ENCODE data around the gene CHST6.
A peak's percentile ranks its signal among the peaks of the same experiment; 100 is the strongest.

CHST6 gene

DNA sequence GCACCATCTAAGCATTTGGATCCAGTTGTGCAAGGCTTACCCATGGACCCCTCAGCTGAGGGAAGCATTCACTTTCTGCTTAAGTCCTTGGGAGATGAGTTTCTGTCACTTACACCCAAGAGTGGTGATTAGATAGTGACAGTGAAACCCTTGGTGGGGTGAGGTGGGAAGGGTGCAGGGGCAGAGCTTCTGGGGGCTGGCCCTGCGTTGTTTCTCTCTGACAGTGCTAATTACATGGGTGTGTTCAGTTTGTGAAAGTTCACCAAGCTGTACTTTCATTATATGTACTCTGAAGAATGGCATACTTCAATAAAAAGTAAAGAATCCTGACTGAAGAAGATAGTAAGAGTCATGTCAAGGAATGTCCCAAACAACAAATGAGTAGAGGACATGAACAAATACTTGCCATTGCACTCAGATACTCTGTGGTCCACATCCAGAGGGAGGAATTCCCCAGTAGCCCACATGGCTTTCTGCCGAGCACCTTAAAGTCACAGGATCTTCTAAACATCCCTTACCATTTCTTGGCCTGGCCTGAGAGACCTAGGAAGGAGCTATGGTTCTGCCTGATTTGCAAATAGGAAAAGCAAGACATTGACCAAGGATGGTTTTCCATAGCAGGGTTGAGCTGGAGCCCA is 8.4 kb downstream of the CHST6 start:
- H3K4me1 Mint-ChIP-seq = no peaks in the 10 kb centered on the region
- H3K9me3 Mint-ChIP-seq = no peaks in the 10 kb centered on the region
- DNase-seq (no peak), ATAC-seq (no peak)
- H3K4me3 Mint-ChIP-seq = no peak overlapping the region
- peak overlapping the region in 1 of 2 donors; percentile 27 for H3K27ac Mint-ChIP-seq
- H3K27me3 Mint-ChIP-seq = peaks cover 16% of the 10 kb centered on the region

DNA sequence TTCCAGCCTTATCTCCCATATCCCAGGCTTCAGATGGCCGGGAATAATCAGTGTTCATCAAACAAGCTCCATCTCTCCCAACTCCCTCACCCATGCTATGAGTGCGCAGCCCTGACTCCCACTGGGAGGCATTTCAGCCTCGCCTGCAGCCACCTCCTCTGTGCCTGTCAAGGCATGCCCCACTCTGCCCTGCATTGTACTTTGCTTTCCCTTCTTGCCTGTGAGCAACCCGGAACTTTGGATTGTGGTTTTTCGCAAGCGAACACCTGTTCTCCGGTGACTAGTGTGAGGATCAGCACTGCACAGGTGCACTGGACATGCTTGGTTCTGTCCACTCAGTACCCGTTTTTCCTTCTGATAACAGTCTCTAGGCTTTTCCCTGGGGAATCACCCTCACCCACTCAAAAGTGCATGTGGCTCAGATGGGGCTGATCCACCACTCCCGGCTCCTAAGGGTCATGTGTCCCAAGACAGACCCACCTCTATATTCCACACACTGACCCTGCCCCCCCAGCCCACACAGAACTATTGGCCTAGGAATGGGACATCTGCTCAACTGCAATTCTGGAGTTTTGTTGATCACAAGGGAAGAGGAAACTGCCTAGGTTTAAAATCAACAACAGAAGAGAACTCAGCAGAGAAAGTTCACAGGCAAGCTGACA is 9.1 kb downstream of the CHST6 start:
- ATAC-seq = no peak
- Mint-ChIP-seq H3K27me3 (peaks cover 22% of the 10 kb centered on the region), H3K4me1 (no peaks in the 10 kb centered on the region), H3K27ac (peak overlapping the region in 1 of 2 donors; percentile 37), H3K9me3 (no peaks in the 10 kb centered on the region), H3K4me3 (no peak overlapping the region)
- DNase-seq = no peak

DNA sequence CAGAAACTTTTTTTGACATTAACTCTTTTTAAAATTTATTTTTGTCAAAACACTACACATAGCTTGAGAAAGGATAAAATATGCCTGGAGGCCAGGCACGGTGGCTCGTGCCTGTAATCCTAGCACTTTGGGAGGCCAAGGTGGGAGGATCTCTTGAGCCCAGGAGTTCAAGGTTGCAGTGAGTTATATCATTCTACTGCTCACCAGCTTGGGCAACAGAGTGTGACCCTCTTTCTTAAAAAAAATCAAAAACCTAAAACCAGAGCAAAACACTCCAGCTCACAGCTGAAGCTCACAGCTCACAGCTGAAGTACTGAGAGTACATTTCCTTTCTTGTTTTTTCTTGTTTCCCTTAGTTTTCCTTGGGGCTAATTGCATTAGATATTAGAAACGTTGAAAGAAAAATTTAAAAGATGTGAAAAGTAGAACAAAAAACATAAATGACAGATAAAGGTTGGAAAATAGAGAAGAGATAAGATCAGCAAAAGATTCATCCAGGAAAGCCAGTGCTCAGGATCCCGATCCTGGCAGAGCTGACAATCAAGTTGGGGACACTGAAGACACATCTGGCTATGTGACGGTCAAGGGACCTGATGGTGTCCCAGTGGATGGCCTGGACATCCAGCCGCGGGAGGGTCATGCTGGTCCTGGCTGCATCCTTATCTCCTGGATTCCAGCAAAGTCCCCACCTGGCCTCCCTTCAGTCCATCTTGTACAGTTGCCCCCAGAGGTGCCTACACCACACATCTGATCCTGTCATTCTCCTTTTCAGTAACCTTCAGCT is 9.8 kb downstream of the CHST6 start:
- no peaks in the 10 kb centered on the region for H3K4me1 Mint-ChIP-seq
- no peaks in the 10 kb centered on the region for H3K9me3 Mint-ChIP-seq
- H3K27me3 Mint-ChIP-seq = peaks cover 22% of the 10 kb centered on the region
- H3K4me3 Mint-ChIP-seq = no peak overlapping the region
- DNase-seq (no peak), ATAC-seq (no peak)
- no peak overlapping the region for H3K27ac Mint-ChIP-seq

DNA sequence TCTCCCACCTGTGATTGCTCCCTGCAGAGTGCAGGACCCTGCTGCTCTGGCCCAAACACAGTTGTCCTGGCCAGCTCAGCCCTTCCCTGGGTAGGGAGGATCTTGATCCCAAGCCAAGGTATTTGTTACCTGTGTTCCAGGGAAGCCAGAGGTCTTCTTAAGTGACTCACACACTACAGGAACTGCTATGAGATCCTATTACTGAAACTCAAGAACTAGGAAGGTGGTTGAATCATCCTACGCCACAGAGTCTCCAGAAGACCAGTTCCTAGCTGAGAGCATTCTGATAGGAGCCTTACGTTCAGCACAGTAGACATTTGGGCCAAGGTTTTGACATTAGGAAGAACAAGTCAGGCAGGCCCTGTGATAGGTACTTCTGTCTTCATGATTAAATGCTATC is 12.0 kb downstream of the CHST6 start:
- Mint-ChIP-seq H3K27me3 (peaks cover 25% of the 10 kb centered on the region), H3K4me3 (no peak overlapping the region), H3K4me1 (no peaks in the 10 kb centered on the region), H3K9me3 (no peaks in the 10 kb centered on the region), H3K27ac (no peak overlapping the region)
- ATAC-seq (no peak), DNase-seq (no peak)

DNA sequence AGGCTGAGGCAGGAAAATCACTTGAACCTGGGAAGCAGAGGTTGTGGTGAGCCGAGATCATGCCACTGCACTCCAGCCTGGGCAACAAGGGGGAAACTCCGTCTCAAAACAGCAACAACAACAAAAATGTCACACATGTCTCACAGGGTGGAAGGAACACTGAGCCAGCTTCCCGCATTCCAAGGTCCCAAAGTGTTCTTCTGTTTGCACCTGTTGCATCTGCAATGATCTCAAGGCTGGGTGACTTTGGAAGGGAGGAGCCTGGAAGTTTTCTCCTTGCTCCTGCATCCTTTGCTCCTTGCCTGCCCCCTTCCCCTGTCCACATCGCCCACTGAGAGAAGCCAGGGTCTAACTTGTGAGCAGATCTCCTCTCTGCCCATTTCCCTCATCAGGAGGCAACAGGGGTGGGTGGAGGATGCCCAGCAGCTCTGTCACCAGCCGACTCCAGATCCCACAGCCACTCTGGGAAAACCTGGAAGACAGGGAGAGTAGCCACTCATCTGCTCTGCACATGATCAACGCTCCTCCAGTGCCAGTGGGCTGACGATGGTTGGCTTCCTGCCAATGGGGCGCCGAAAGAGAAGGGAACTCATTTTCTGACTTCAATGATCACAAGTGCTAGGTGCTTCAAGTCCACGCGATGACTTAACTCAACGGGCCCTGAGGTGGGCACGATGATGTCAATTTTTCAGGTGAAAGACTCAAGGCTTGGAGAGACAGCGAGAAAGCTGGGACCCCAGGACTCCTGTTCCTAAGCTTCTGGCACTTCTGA is 12.6 kb downstream of the CHST6 start:
- ATAC-seq = no peak
- Mint-ChIP-seq H3K27ac (no peak overlapping the region), H3K27me3 (peaks cover 32% of the 10 kb centered on the region), H3K4me3 (no peak overlapping the region), H3K9me3 (no peaks in the 10 kb centered on the region), H3K4me1 (no peaks in the 10 kb centered on the region)
- no peak for DNase-seq

DNA sequence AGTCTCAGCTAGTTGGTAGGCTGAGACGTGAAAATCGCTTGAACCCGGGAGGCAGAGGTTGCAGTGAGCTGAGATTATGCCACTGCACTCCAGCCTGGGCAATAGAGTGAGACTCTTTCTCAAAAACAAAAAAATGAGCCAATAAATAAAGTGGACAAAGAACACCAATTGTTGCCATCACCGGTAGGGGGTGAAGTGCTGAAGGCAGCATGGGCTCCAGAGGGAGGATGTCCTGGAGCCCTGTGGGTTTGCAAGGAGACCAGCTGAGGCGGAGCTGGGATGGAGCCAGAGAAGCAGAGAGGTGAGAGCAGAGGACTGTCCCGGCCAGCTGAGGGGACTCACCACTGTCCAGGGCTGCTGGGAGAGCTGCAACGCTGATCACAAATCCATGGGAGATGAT is 13.8 kb downstream of the CHST6 start:
- no peak for DNase-seq
- H3K27me3 Mint-ChIP-seq = peaks cover 33% of the 10 kb centered on the region

DNA sequence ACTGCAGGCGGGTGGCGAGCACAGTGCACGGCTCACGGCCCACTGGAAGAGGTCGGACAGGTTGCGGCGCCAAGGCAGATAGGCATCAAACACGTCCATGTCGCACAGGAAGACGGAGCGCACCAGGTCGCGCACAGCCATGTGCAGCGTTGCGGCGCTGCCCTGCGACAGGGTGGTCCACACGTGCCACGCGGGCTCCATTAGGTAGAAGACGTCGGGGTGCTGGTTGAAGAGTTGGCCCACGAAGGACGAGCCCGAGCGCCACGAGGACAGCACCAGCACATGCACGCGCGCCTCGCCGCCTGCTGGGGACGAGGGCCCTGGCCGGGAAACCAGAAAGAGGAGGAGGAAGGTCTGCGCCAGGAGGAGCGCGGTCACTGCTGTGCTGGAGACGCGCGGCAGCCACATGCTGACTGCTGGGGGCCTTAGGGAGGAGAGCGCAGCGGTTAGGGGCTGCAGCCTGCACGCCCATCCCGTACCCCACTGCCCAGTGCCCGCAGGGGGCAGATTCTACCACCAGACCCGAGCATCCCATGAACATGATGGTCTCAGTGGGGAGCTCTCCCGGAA is 15.7 kb downstream of the CHST6 start:
- Mint-ChIP-seq H3K9me3 (no peaks in the 10 kb centered on the region), H3K27ac (no peak overlapping the region), H3K27me3 (peaks cover 19% of the 10 kb centered on the region), H3K4me1 (no peaks in the 10 kb centered on the region), H3K4me3 (no peak overlapping the region)
- DNase-seq (no peak), ATAC-seq (no peak)

More for the DNA sequence above, 13.8 kb downstream of the CHST6 start:
- no peak for ATAC-seq
- Mint-ChIP-seq H3K4me3 (no peak overlapping the region), H3K4me1 (no peaks in the 10 kb centered on the region), H3K9me3 (no peaks in the 10 kb centered on the region), H3K27ac (no peak overlapping the region)

DNA sequence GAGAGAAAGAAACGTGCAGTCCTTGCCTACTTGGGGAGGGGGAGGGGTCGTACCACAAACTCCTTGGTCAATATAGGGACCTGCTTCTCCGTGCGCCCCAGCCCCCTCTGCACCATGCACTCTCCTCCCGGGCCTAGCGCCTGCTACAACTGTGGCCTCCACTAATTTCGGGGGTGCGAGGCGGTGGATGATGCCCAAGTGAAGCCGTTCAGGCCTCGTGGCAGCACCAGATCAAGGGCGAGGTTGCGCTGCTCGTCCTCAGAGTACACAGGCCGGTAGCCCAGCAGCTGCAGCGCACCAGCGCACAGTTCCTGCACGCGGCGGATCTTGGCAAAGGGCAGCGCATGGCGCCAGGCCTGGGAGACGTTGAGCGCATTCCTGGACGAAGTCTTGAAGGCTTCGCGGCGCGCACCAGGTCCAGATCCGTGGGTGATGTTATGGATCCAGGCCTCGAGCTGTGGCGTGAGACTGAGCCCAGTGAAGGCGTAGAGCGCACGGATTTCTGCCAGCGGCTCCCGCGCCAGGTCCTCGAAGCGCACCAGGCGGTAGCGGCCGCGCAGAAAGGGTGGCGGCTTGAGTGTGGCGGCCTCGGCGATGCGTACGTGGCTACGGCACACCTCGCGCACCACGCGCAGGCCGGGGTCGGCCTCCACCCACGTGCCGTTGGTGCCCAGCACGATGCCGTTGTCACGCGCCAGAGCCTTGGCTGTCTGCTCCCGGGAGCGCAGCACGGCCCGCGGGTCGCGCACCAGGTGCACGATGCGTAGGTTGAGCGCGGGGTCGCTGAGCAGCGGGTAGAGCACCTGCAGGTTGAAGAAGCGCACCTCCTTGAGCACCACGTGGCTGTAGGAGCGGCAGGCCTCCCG is 16.5 kb downstream of the CHST6 start:
- Mint-ChIP-seq H3K4me1 (no peaks in the 10 kb centered on the region), H3K27ac (no peak overlapping the region), H3K9me3 (no peaks in the 10 kb centered on the region), H3K27me3 (peaks cover 19% of the 10 kb centered on the region), H3K4me3 (no peak overlapping the region)
- DNase-seq = no peak
- ATAC-seq = no peak

DNA sequence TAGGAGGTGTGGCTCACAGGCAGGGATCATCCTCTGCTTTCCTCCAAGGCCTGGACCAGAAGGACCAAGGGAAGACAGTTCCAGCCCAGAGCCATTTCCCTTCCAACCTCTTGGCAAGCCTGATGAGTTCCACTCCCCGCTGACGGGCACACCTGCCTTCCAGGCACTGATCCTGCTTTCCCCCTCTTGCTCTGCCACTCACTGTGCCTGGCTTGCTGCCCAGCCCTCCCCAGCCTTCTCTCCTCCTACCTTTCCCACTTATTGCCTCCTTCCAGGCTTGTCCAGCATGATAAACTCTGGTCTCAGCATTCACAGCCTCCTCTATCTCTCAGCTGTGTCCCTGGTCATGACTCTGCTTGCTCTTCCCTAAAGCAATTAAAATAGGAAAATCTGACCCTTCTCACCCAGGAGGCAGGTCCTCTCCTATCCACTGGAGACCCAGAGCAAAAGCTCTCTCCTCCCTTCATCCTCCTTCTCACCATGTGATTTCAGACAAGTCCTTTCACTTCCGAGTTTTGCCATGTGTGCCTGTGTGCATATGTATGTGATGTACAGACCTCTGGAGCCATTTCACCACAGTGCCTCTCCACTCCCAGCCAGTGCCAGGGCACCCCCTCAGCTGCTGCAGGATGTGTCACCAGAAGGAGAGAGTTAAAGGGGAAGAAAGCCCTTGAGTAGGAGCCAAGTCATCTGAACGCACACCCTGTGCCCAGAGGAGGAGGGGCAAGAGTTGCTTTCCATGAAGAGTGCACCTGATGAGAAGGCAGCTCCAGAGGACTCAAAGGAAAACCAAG is 17.4 kb downstream of the CHST6 start:
- peaks cover 19% of the 10 kb centered on the region for H3K27me3 Mint-ChIP-seq
- no peaks in the 10 kb centered on the region for H3K9me3 Mint-ChIP-seq
- H3K27ac Mint-ChIP-seq = peak overlapping the region in 1 of 2 donors; percentile 65
- ATAC-seq (no peak), DNase-seq (no peak)
- H3K4me3 Mint-ChIP-seq = no peak overlapping the region
- H3K4me1 Mint-ChIP-seq = no peaks in the 10 kb centered on the region

DNA sequence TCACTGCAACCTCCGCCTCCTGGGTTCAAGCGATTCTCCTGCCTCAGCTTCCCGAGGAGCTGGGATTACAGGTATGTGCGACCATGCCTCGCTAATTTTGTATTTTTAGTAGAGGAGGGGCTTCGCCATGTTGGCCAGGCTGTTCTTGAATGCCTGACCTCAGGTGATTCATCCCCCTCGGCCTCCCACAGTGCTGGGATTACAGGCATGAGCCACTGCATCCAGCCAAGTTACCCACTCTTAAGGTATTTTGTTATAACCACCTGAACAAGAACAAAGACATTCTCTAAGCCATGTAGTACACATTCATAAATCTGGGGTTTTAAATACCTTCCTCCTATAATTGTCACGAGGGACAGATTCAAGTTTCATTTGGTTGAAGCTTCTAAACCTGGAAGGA is 18.4 kb downstream of the CHST6 start:
- Mint-ChIP-seq H3K27me3 (peaks cover 19% of the 10 kb centered on the region), H3K27ac (no peak overlapping the region), H3K4me3 (no peak overlapping the region), H3K9me3 (no peaks in the 10 kb centered on the region), H3K4me1 (no peaks in the 10 kb centered on the region)
- ATAC-seq = no peak
- DNase-seq = no peak

DNA sequence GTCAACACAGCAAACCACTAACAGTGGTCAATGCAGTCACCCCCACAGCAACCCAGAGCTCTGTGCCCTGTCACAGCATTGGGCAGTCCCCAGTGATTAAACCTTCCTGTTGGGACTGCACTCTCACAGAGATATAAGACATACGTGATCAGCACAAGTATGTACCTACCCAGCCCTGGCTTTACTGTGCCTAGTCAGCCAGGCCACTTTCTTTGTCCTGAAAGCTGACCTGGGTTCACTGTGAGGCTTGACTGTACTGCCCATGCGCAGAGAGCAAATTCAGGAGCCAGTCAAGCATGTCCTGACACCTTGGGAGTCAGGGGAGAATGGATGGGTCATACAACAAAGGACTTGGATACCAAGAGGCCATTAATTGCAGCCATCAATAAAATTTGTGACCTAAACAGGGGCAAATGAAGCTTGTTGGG is 19.8 kb downstream of the CHST6 start:
- H3K9me3 Mint-ChIP-seq = no peaks in the 10 kb centered on the region
- peak; percentile 61 for ATAC-seq
- H3K4me3 Mint-ChIP-seq = no peak overlapping the region
- DNase-seq = no peak
- no peak overlapping the region for H3K27ac Mint-ChIP-seq
- peaks cover 13% of the 10 kb centered on the region for H3K27me3 Mint-ChIP-seq
- H3K4me1 Mint-ChIP-seq = no peaks in the 10 kb centered on the region

DNA sequence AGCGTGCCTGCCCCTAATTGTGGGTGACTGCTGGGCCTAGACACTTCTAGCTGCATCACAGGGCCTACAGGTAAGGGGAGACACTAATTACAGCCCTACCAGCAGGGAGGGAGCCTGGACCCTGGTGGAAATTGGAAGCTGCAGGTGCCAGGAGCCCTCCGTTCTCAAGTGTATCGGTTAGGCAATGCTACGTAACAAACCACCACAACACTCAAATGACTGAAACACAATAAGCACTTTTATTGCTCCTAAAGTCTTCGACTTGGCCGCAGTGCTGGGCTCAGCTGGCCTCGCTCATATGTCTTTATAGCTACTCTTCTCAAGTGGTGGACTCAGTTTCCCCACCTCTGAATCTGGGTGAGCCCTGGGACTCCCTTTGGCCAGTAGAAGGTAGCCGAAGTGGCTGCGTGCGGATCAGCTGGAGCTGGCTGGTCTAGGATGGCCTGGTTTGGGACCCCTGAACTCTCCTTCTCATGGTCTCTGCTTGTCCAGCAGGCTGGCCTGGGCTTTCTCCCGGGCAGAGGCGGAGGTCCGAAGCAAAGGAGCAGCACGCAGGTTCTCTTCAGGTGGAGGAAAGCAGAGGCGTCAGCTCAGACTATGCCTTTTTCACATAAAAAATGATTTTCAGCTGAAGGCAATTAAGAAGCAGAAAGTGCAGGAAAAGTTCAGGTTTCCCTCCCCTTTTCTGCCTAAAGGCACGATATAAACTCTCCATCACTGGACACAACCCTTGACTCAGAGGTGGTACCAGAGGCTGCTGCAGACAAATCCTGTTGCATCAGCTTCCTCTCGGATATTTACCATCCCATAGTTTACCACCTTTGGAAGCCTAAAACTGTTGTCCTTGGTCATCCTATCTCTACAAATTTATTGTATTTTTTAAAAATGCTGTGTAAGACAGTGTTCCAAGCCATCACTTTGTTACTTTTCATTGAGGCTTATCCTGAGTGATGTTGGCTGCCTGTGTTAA is 22.0 kb downstream of the CHST6 start:
- H3K27me3 Mint-ChIP-seq = peaks cover 9% of the 10 kb centered on the region
- no peak for ATAC-seq
- H3K9me3 Mint-ChIP-seq = no peaks in the 10 kb centered on the region
- H3K27ac Mint-ChIP-seq = no peak overlapping the region
- DNase-seq = no peak
- H3K4me1 Mint-ChIP-seq = no peaks in the 10 kb centered on the region
- H3K4me3 Mint-ChIP-seq = no peak overlapping the region
